HG03139 (cell line): ENCODE data around the gene PLA2G4A.

Experiments
- ATAC-seq: cut with Tn5 transposase; IDR thresholded peaks from one replicate; pipeline ENCODE4 v1.9.1; 2021; ENCODE audit not compliant: unreplicated experiment

Gene PLA2G4A

DNA sequence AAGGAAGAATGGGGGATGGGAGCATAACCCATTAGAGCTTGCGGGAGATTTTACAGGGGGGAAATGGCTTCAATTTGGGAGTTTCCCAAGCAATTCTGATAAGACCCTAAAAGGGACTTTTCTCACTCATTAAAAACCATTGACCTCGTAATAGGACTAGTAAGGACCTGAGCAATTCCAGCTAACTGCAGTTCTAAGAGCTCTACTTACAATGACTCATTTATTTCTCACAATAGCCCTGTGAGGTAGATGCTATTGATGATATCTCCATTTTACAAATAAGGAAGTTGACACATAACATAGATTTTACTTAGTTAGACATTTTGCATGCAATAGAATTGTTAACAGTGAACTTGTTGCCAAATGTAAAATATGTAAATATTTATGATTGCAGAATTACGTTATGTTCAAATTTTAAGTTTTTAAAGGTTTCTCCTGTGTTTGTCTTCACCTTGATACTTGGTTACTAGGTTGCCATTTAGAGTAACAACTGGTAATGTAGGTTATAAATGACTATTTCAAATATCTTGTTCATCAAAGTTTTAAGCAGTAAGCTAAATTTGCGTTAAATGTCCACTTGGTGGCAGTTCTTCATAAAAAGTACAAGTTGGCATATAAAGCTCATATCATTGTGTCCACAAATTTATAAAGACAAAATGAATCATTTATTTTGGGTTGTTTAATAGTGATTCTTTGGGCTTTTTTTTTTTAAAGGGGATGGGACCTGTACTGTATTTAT lies 182.0 kb downstream of the PLA2G4A start:
- no peak for ATAC-seq

DNA sequence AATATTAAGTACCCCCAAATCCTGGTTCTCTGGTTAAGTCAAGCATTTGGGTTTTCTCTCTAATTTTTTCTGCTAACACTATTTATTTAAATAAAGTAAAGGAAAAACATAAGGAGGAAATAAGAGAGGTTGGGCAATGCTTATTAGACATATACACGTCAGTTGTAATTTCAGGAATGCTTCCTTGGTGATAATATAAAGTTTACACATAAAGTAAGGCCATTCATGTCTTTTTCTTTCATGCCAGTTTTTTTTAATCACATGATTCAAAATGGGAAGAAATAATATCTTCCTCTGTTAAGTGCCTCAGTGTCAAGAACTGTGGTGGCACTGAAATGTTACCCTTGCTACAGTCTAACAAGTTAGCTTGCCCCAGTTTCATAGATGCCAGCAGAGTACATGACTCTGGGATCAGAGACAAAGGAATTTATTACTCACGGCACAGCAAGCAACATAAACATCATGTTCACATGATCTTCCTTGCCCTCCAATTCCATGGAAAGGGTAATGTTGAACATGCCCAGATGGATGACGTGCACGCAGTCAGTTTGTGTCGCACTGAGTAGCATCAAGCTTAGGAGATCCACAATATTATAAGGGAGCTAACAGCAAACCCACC lies 184.9 kb downstream of the PLA2G4A start:
- ATAC-seq, result no peak

- no peak for ATAC-seq
These were observed 189.5 kb downstream of the PLA2G4A start for GRCh38 chr1:187018291-187018690.

DNA sequence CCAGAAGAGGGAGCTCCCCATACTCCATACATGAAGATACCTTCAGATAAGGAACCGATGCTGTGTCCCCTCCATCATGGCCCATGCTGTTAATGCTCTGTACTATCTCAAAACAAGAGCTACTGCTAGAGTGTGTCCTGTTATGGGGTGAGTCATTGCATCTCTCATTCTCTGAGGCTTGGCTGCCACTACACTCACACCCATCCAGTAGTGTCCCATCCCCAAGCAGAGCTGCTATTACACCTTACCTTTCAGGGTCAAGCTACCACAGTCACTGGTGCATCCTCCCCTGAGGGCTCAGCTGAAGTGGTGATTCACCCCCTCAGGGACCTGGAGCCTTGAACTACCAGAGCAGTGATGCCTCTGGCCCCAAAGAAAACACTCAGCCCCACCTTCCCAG lies 198.5 kb downstream of the PLA2G4A start:
- no peak for ATAC-seq

GRCh38 chr1:187032316-187032981 lies 203.7 kb downstream of the PLA2G4A start:
- ATAC-seq, result no peak

GRCh38 chr1:187032982-187033692 lies 204.4 kb downstream of the PLA2G4A start:
- no peak for ATAC-seq

DNA sequence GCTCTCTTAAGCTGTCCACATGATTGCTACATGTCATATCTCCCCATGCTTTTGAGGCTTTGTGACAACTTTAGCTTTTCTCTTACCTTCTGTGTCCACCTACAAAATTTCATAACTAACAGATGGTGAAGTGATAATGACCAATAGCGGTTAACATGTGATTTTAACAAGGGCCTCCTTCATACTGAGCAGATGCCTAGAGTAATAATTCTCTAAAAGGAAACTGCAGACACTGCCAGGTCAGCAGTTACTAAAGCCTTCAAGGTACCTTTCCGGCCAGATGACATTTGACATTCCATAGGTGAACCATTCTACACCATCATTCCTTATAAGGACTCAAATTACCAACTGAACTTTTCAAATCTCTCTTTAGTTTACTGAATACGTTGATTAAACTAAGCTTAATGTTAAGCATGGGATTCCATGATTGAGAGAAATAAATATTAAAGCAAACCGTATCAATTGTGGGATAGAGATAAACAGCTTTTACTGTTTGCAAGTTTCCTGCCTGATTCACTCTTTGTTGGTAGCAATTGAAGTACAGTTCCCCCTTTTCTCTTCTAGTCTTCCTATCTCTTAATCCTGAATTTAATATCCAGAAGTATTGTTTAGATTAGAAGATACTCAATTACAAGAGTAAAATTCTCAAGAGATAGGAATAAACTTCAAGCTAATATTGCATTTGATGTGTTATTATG lies 205.1 kb downstream of the PLA2G4A start:
- no peak for ATAC-seq

GRCh38 chr1:187034501-187034900 lies 205.8 kb downstream of the PLA2G4A start:
- ATAC-seq, result no peak

- no peak for ATAC-seq
These were observed 209.3 kb downstream of the PLA2G4A start for GRCh38 chr1:187037973-187038553.
